Amniotic stem cell (primary cell): ENCODE measurements around the gene SLFN13.
"Not testable (repeated sequence)": the region's sequence is repeated elsewhere in the genome, so short reads cannot be mapped to it uniquely, and the experiment has no call there.

Source experiments
- DNase-seq: peaks from one replicate; lab custom pipeline; 2025; lab: John Stamatoyannopoulos, UW

The SLFN13 gene, protein sequence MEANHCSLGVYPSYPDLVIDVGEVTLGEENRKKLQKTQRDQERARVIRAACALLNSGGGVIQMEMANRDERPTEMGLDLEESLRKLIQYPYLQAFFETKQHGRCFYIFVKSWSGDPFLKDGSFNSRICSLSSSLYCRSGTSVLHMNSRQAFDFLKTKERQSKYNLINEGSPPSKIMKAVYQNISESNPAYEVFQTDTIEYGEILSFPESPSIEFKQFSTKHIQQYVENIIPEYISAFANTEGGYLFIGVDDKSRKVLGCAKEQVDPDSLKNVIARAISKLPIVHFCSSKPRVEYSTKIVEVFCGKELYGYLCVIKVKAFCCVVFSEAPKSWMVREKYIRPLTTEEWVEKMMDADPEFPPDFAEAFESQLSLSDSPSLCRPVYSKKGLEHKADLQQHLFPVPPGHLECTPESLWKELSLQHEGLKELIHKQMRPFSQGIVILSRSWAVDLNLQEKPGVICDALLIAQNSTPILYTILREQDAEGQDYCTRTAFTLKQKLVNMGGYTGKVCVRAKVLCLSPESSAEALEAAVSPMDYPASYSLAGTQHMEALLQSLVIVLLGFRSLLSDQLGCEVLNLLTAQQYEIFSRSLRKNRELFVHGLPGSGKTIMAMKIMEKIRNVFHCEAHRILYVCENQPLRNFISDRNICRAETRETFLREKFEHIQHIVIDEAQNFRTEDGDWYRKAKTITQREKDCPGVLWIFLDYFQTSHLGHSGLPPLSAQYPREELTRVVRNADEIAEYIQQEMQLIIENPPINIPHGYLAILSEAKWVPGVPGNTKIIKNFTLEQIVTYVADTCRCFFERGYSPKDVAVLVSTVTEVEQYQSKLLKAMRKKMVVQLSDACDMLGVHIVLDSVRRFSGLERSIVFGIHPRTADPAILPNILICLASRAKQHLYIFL

DNA sequence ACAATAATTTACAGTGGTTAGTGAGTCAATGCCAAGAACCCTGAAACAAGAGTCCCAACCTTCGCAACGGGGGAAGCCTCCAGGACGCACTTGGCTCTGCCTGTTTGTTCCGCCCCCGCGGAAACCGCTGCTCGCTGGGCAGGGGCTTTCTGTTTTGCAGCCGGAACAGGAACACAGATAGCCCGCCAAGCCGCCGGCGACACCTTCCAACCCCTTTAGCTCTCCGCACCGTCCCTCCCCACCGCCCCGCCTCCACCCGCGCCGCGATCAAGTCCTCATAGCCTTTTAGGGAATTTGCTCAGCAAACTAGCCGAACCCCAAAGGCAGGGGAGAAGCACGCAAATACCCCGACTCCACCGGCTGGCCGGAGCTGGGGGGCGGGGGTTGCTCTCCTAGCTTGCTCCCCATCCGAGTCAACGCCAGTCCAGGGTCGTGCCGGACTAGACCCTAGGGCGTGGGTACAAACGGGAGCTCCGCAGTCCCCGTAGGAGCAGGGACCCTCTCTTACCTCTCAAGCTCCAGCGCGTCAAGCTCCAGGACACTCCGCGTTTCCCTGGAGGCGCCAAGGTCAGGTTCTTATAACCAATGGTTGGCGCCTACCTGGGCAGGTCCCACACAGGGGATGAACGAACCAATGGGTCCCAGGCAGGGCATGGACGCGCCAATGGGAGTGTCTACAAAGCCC lies at the start of gene SLFN13:
Gene SLFN13, minus strand, starts transcription at position 553 of the 685 bp plus-strand sequence. CDS start 3,086 bp downstream, outside the sequence.
- DNase-seq = no peak

DNA sequence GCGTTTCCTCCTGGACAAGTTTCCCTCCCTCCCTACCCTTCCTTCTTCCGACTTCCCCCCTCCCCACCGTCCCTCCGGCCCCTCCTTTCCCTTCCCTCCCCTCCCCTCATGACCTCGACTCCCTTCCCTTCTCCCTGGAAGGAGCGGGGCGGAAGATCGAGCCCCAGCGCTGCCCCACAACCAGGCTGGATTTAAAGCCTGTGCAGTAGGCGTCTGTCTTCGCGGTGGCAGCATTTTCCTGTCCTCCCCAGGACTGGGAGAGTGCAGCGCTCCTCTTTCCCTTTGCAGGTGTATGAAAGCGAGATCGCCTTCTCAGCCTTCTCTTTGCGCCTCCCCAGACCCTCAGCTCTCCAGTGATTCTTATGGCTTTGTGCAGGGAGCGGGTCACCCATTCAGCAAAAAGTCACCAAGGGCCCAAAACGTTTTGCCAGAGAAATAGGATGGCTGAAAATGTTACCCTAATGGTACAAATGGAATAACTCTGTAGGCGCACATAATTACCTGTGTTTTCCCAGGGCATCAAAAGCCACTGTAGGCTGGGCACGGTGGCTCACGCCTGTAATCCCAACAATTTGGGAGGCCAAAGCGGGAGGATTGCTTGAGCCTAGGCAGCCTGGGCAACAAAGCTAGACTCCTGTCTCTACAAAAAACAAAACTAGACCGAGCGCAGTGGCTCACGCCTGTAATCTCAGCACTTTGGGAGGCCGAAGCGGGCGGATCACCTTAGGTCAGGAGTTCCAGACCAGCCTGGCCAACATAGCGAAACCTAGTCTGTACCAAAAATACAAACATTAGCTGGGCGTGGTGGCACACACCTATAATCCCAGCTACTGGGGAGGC lies 48.1 kb upstream of the SLFN13 start:
- no peak for DNase-seq

DNA sequence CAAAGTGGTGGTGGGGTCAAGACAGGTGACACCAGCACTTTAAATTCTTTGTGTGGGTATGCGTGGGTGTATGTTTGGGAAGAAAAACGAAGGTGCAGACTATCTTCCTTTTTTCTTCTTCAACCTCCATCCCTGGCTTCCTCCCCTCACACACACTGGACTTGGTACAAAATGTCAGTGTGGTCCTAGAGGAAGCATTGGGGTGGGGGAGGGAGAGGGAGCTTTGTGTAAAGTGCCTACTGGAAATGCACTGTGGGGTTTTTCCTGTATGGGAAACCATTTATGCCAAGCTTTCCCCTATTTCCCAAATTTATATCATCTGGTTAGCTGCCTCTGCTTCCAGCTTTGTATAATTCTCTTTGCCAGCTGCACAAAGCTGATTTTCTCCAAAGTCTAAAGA lies 44.5 kb upstream of the SLFN13 start:
- no peak for DNase-seq

DNA sequence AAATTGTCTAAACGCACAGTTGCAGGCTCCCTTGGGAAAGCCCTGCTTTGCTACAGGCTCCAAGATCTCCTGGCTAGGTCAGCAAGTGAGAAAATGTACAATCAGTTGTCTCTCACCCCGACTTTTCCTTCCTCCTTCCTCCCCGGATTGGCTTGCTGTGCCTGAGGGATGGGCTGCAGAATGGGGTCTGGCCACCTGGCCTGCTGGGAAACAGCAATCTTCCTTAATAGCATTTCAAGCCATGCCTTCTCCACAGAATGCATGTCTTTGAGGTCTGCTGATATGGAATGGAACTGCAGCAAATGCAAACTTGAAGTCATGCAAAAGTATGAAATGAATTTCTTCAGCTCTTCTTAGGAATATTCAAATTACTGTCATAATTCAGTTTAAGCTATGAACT lies 42.9 kb upstream of the SLFN13 start:
- no peak for DNase-seq

DNA sequence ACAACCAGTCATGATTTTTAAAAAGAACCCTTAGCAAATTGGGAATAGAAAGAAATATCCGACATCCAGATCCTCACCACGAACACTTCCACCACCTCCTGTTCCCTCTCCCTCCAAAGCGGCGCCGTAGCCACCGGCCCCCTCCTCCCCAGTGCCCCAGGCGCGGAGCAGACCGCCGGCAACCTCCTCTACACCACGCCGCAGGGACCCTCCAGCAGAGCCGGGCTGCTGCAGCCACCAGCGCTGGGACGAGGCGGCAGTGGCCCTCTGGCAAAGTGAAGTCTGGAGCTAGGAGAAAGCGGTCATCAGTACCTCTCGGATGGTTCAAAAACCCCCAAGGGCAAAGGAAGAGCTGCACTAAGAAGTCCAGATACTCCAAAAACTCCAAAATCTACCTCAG lies 41.4 kb upstream of the SLFN13 start:
- DNase-seq = no peak

DNA sequence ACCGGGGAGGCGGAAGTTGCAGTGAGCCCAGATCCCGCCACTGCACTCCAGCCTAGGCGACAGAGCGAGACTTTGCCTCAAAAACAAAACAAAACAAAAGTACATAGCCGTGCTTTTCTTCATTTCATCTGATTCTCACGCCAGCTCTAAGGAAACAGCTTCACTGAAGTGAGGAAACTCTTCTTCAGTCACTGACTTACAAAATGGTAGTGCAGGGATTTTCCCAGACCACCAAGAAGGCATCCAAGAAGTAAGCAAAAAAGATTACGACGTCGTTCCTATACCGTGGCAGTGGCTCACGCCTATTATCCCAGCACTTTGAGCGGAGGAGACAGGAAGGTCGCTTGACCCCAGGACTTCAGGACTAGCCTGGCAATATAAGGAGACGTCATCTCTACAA lies 40.4 kb upstream of the SLFN13 start:
- DNase-seq = no peak

DNA sequence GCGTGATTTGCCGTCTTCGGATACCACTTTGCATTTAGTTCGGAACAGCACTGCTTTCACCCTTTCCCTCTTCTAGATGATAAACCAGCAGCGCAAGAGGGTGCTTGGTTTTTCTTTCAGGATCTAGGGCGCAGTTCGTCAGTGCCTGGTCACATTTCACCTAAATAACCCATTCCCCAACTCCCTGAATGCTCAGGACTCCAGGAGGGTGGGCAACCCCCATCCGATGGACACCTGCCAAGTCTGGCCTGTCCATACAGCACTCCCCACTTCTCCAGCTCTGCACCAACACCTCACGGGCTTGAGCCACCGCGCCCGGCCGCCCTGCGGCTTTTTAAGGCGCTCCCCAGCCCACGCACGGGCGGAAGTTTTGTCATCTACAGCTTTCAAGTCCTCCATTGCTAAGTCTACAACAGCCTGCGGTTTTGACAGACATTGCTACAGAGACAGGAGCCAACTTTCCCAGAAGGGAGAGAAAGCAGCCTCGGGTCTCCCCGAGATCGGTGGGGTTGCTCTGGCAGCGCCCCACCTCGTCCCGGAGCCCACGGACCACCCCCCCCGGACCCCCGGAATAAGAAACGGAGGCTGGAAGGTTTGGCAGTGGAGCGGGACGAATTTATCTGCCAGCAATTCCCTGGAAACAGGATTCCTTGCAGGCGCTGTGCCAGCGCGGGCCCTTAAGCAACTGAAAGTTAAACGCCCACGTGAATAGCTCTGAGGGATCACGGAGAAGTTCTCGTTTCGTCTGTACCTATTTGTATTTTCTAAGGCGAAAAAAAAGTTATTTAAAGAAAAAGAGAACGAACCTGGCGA lies 38.6 kb upstream of the SLFN13 start:
- no peak for DNase-seq

DNA sequence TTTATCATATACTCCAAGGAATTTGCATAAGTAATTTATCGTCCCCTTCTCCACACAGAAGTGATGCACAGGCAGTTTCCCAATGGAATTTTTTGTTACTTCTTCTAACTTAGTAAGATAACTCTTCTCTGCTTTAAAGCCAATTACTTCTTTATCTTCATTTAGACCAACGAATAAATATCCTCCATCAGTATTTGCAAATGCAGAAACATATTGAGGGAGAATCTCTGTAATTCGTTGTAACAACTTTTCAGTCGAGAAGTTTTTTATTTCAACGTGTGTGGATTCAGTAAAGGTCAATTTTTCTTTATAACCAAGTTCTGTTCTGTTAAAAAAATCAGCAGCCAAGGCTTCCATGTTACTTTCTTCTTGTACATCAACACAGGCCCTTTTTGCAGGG lies 30.7 kb upstream of the SLFN13 start:
- DNase-seq = no peak

DNA sequence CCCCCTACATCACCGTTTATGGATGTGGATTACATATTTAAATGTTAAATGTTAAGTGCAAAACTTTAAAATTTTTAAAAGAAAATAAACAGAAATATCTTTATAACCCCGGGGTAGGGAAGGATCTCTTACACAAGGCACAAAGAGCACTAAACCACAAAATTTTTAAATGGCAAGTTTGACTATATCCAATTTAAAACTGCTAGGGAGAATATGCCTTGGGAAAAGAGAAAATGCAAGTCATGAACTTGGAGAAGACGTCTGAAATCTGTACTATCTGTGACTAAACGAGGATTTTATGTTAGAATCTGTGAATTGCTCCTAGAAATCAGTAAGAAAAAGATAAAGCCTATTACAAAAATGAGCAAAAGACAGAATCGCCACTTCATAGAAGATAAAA lies 28.7 kb upstream of the SLFN13 start:
- no peak for DNase-seq

DNA sequence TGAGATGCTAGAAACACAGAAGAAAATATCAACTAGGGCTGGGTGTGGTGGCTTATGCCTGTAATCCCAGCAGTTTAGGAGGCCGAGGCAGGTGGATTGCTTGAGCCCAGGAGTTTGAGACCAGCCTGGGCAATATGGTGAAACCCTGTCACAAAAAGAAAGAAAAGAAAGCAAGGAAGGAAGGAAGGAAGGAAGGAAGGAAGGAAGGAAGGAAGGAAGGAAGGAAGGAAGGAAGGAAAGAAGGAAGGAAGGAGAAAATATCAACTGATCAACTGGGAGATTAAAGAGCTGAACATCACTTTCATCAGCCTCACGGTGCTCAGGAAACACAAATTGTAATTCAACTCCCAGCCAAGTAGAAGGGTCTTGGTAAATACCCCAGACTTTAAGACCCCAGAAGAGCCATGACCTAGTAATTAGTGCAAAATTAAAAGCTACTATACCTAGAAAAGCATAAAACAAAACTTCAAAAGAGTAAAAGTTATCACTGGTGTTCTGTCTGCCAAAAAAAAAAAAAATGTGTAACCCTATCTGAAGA lies 27.8 kb upstream of the SLFN13 start:
- DNase-seq = no peak

DNA sequence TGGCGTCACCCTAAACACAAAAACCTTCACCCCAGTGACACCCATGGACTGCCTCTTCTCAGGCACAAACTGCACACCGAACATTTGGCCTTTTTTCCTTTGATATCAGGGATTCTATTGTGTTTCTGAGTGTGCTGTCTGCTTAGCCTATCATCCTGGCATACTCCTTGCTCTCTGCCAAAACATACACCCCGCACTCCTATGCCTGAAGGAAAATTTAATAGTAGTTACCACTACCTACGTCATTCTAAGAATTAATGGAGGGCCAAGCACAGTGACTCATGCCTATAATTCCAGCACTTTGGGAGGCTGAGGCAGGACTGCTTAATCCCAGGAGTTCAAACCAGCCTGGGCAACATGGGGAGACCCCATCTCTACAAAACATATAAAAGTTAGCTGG lies 19.9 kb upstream of the SLFN13 start:
- no peak for DNase-seq

DNA sequence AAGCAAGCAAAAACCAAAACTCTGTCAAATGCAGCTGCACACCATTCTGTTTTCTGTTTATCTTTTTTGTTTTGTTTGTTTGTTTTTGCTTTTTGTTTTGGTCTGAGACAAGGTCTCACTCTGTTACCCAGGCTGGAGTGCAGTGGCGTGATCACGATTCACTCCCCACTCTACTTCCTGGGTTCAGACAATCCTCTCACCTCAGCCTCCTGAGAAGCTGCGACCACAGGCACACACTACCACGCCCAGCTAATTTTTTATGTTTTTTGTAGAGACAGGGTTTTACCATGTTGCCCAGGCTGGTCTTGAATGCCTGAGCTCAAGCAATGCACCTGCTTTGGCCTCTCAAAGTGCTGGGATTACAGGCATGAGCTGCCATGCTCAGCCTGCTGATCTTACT lies 19.3 kb upstream of the SLFN13 start:
- no peak for DNase-seq

DNA sequence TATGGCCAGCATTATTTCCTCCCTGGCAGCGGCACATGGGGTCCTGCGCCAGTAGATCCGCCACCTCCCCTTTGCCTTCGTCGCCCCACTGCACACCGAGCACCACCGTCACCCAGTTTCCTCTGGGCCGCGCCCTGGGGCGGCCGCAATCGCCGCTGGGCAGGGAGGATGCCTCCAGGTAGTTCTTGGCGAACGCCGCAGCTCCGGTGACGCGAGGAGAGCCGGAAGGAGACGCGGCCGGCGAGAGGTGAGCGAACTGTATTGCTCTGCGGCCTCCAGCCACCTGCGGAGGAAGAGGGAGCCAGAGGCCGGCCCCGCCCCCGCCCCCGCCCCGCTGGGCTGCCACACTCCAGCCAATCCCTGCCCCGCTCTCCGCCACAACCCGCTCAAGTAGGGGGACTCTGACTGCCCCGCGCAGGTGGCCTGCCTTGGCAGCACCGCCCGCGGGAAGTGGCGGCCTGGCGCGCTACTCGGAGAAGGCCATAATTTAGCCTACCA lies 11.8 kb upstream of the SLFN13 start:
- DNase-seq = no peak

DNA sequence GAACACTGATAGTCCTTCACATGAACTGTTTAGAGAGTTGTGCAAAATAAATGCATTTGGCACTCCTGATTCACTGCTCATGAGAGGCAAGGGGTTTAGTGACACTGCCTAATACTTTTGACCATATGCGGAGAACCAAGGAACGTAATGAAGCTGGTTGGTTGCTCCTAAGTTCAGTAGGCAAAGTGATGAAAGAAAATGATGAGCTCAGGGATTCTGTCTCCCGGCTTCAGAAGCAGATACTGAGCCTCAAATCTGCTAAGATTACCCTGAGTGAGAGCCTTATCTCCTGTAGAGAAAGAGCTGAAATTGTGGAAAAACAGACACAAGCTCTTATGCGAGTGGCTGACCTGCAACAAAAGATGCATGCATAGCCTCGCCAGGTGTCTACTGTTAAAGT lies 5.5 kb upstream of the SLFN13 start:
- not testable (repeated sequence) for DNase-seq

DNA sequence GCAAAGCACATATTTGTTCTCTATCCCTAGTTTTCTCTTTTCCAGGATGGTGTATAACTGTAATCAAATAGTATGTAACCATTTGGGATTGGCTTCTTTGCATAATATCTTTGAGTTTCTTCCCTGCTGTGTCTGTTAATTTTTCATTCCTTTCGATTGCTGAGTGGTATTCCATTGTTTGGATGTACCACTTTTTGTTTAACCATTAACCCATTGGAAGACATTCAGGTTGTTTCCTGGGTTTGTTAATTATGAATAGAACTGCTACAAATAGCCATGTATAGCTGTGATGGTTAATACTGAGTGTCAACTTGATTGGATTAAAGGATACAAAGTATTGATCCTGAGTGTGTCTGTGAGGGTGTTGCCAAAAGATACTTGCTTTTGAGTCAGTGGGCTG lies 4.6 kb upstream of the SLFN13 start:
- no peak for DNase-seq

DNA sequence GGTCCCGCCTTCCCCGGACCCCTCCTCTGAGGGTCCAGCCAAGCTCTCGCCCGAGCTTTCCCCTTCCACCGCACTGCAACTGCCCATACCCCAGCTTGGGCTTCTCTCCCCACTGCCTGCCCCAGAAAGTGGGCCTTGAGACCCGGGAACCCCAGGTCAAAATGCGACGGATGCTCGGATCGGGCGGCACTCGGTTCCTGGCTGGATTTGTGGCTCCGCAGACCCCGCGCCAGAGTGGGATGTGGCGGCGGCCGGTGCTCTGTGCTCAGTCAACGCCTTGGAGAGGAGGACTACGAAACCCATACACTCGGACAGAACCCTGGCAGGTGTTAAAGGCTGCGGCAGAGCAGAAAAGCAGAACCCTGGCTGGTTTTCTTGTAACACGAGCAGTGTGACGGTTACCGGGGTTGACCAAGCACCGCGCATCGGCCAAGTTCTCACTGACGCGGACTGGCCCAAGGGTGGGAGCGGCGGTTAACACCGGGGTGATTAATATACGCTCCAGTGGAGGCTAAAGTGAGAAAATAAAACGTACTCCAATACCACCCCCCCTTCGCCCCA lies 885 bp upstream of the SLFN13 start:
- DNase-seq = no peak

DNA sequence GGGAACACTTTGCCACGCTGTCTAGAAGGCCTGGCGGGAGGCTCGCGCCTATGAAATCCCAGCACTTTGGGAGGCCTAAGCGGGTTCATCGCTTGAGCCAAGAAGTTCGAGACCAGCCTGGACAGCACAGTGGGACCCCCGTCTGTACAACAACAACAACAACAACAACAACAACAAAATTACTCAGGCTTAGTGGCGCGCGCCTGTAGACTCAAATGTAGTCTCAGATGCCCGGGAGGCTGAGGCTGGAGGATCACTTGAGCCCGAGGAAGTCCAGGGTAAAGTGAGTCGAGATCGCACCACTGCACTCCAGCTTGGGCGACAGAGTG lies 297 bp upstream of the SLFN13 start:
- DNase-seq = no peak

DNA sequence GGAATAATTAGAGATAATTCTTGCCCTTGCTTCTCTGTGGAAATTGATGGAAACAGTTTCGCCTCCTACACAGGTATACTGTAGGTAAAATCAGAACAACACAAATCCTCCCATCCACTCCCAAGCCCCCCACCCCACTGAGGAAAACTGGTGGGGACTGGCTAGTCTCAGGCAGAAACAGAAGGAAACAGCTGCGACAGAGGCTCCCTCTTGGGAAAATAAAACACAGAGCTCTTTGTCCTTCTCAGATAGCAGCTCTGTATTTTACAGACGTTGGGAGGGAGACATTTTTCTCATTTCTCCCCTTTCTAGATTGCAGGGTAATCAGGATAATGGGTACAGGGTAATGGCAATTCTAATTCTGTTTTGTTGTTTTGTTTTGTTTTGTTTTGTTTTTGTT lies 1.1 kb downstream of the SLFN13 start:
- DNase-seq = no peak

DNA sequence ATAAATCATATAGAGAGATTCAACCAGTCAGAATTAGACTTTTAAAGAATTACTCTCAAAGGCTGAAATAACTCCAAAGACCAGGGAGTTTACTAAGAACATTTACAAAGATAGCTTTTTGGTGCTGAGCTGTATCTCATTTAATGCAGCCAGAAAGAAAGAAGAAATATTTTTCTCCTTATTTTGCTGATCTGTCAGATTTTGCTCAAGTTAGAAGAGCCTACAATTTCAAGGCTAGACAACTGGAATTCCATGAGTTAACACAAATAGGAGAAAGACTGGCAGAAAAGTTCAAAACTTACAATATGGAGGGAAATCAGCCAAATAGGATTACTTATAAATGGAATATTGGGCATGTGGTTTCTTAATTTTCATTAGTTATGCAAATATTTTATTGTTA lies 10.1 kb downstream of the SLFN13 start:
- no peak for DNase-seq
